GM18499 (cell line): ENCODE data around the gene RPL36.
"Not testable (repeated sequence)": the region's sequence is repeated elsewhere in the genome, so short reads cannot be mapped to it uniquely, and the experiment has no call there.

Source experiments
- ATAC-seq: cut with Tn5 transposase; IDR thresholded peaks from one replicate; pipeline ENCODE4 v1.9.1; 2021; ENCODE audit warnings: moderate number of reproducible peaks; ENCODE audit not compliant: insufficient read depth, unreplicated experiment

Gene RPL36

GRCh38 chr19:5687360-5688198 lies 2.5 kb upstream of the RPL36 start:
- ATAC-seq = no peak

- not testable (repeated sequence) for ATAC-seq
These were observed 1.7 kb upstream of the RPL36 start for GRCh38 chr19:5688262-5688881.

- no peak for ATAC-seq
These were observed 1.1 kb downstream of the RPL36 start for GRCh38 chr19:5690955-5691821.

GRCh38 chr19:5691822-5692722 lies 2.0 kb downstream of the RPL36 start:
- no peak for ATAC-seq

GRCh38 chr19:5692723-5693194 lies 2.7 kb downstream of the RPL36 start:
- ATAC-seq = no peak

- no peak for ATAC-seq
These were observed 3.4 kb downstream of the RPL36 start for GRCh38 chr19:5693195-5694166.

GRCh38 chr19:5694167-5694955 lies 4.3 kb downstream of the RPL36 start:
- no peak for ATAC-seq

- no peak for ATAC-seq
These were observed 5.0 kb downstream of the RPL36 start for GRCh38 chr19:5694956-5695648.

GRCh38 chr19:5695649-5696195 lies 5.6 kb downstream of the RPL36 start:
- no peak for ATAC-seq

- no peak for ATAC-seq
These were observed 6.3 kb downstream of the RPL36 start for GRCh38 chr19:5696196-5697021.

GRCh38 chr19:5697022-5697889 lies 7.2 kb downstream of the RPL36 start:
- no peak for ATAC-seq

- no peak for ATAC-seq
These were observed 8.0 kb downstream of the RPL36 start for GRCh38 chr19:5697890-5698634.

- no peak for ATAC-seq
These were observed 8.7 kb downstream of the RPL36 start for GRCh38 chr19:5698635-5699422.
